GM12878 (cell line): ENCODE data around the gene OR52D1. TPM values are rescaled to one million over a fixed set of nuclear protein-coding genes. Genes with fewer than 3 reads are reported as not detected.

ENCODE experiments used
- ATAC-seq: fragments of 200-7000 bp; cut with Tn5 transposase; 3 replicates; pipeline ENCODE4 v1.9.1; 2020; ENCODE audit warnings: mild to moderate bottlenecking, moderate library complexity
- BruUV-seq: library from RNA; stranded (reverse); fragments of 400-500 nt; replicated peaks from 2 replicates; lab custom pipeline; 2021; lab: Mats Ljungman, UMichigan
- CTCF ChIA-PET: fragments of 300-600 bp; sonication (Branson Sonifier 250); formaldehyde crosslinking; extraction: SDS; loops from one replicate; lab custom pipeline; 2021; ENCODE audit warnings: inconsistent platforms; lab: Yijun Ruan, JAX
- POLR2A ChIA-PET: fragments of 350-600 bp; formaldehyde crosslinking; extraction: SDS; loops from one replicate; lab custom pipeline; 2021; ENCODE audit warnings: inconsistent platforms; lab: Charles Lee
- RAD21 ChIA-PET: fragments of 300-600 bp; sonication (Branson Sonifier 250); formaldehyde crosslinking; loops from one replicate; lab custom pipeline; 2023; ENCODE audit warnings: antibody characterized with exemption; ENCODE audit not compliant: unreplicated experiment; lab: Charles Lee
- SMC1A ChIA-PET: fragments of 300-600 bp; sonication (Branson Sonifier 250); formaldehyde crosslinking; loops from one replicate; lab custom pipeline; 2023; ENCODE audit not compliant: unreplicated experiment, uncharacterized antibody; lab: Charles Lee
- DNase-seq: peaks from one replicate; pipeline ENCODE4 v3.0.0-alpha.2; 2011; ENCODE audit warnings: low read depth, low spot score
- FAIRE-seq: peaks from 3 replicates; lab custom pipeline; 2011; peaks lifted over from hg19 to GRCh38; lab: Jason Lieb, UNC
- H2AFZ ChIP-seq: 2 replicates; pipeline ENCODE4 v1.6.0; 2011; ENCODE audit warnings: low read depth, low read length, control low read depth; ENCODE audit not compliant: control insufficient read depth
- H3K27ac ChIP-seq: 2 replicates; pipeline ENCODE4 v1.5.1; 2011; ENCODE audit warnings: control low read depth; ENCODE audit not compliant: control insufficient read depth, insufficient read depth
- H3K27me3 ChIP-seq, 2 experiments: replicated peaks in 1 of 2; 2 replicates each; pipeline versions ENCODE4 v1.6.0 to v1.6.1; 2011; ENCODE audit warnings: low read length in 1 of 2; ENCODE audit not compliant: control insufficient read depth in 2 of 2, insufficient read depth in 2 of 2
- H3K36me3 ChIP-seq, 2 experiments: 2 replicates each; pipeline ENCODE4 v1.5.1; 2011; ENCODE audit warnings: low read length in 1 of 2; ENCODE audit not compliant: control insufficient read depth in 2 of 2, insufficient read depth in 2 of 2
- H3K4me1 ChIP-seq: 2 replicates; pipeline ENCODE4 v1.6.1; 2011; ENCODE audit warnings: mild to moderate bottlenecking, low read length, moderate library complexity, mixed read lengths; ENCODE audit not compliant: control insufficient read depth, insufficient read depth
- H3K4me2 ChIP-seq: 2 replicates; pipeline ENCODE4 v1.6.0; 2011; ENCODE audit warnings: control low read depth; ENCODE audit not compliant: control insufficient read depth, insufficient read depth
- H3K4me3 ChIP-seq: fragments of 200-600 bp; sonication (generic); 2 replicates; pipeline ENCODE4 v1.5.1; 2016
- H3K79me2 ChIP-seq: 2 replicates; pipeline ENCODE4 v1.6.0; 2011; ENCODE audit warnings: low read length; ENCODE audit not compliant: control insufficient read depth, insufficient read depth
- H3K9ac ChIP-seq: 2 replicates; pipeline ENCODE4 v1.8.0; 2011; ENCODE audit warnings: low read length, control low read depth, mixed read lengths; ENCODE audit not compliant: control insufficient read depth, insufficient read depth
- H3K9me3 ChIP-seq: replicated peaks from 3 replicates; pipeline ENCODE4 v1.5.1; 2011; ENCODE audit warnings: mild to moderate bottlenecking, low read length; ENCODE audit not compliant: control insufficient read depth, insufficient read depth
- H4K20me1 ChIP-seq: 2 replicates; pipeline ENCODE4 v1.6.0; 2011; ENCODE audit not compliant: control insufficient read depth, insufficient read depth
- CBX3 ChIP-seq: fragments of 200-600 bp; sonication (generic); IDR thresholded peaks from 2 replicates; pipeline ENCODE4 v1.6.1; 2016; ENCODE audit warnings: low read depth, borderline replicate concordance
- CHD1 ChIP-seq: IDR thresholded peaks from 2 replicates; pipeline ENCODE4 v1.6.1; 2012; ENCODE audit warnings: low read depth, low read length, improper control_type of control experiment
- CHD2 ChIP-seq: IDR thresholded peaks from 2 replicates; pipeline ENCODE4 v1.6.1; 2011; ENCODE audit warnings: low read depth, low read length, improper control_type of control experiment, borderline replicate concordance
- LARP7 ChIP-seq: fragments of 450-650 bp; IDR thresholded peaks from 2 replicates; pipeline ENCODE4 v1.6.1; 2017; ENCODE audit warnings: mild to moderate bottlenecking
- MTA2 ChIP-seq: fragments of 450-650 bp; IDR thresholded peaks from 2 replicates; pipeline ENCODE4 v1.6.1; 2016; ENCODE audit warnings: low read depth, mild to moderate bottlenecking, moderate library complexity
- SMC3 ChIP-seq: IDR thresholded peaks from 2 replicates; pipeline ENCODE4 v1.6.1; 2011; ENCODE audit warnings: low read length, improper control_type of control experiment, borderline replicate concordance
- SPI1 ChIP-seq: IDR thresholded peaks from 2 replicates; pipeline ENCODE4 v1.6.1; 2011; ENCODE audit warnings: low read depth, mild to moderate bottlenecking, low read length, moderate library complexity, borderline replicate concordance; ENCODE audit not compliant: insufficient read depth
- WGBS: methylation state at CpG from one replicate; pipeline ENCODE4 v1.1.6; 2016; ENCODE audit warnings: low lambda C conversion rate; ENCODE audit not compliant: insufficient replicate concordance, insufficient coverage; ENCODE audit errors: missing lambda C conversion rate; 5-methylcytosine and 5-hydroxymethylcytosine counted together
- in situ Hi-C: fragments of 300-500 bp; cut with MboI; formaldehyde crosslinking; loops from 9 replicates; pipeline ENCODE4 v1.14.3; 2018; ENCODE audit warnings: mixed read lengths
- intact Hi-C: fragments of 100-400 bp; cut with micrococcal nuclease; formaldehyde crosslinking; loops from one replicate; pipeline ENCODE4 v1.14.2; 2022; ENCODE audit not compliant: unreplicated experiment
- polyA plus RNA-seq, 11 experiments: library from polyadenylated mRNA; depleted of rRNA in 4 of 11; unstranded in 6 of 11; stranded (reverse) in 5 of 11; fragments of >200 nt; fragmentation: Nextera tagmentation in 4 of 11; fragmentation: Illumina TruSeq in 1 of 11; extraction: Ambion mirVana in 4 of 11; extraction: Trizol in 1 of 11; gene quantifications; 1 replicate in 1 of 11; 2 replicates in 10 of 11; pipeline versions ENCODE4 v1.2.1 to v1.2.3, GENCODE V29; 2011 to 2016; ENCODE audit warnings: inconsistent platforms in 2 of 11, missing spikeins in 2 of 11, low read depth in 1 of 11
- total RNA-seq, 4 experiments: library from RNA; depleted of rRNA in 3 of 4; stranded (reverse); fragments of >200 nt in 3 of 4; fragmentation: Illumina TruSeq in 1 of 4; extraction: Trizol in 1 of 4; gene quantifications; 2 replicates each; pipeline versions ENCODE4 v1.2.1 to v1.2.3, GENCODE V29; 2013 to 2021

OR52D1 gene
- total and polyA plus RNA-seq, 10 of the 15 experiments (the other 5 are each of a cell fraction or from before 2014, with no cell fraction given), result not detected

DNA sequence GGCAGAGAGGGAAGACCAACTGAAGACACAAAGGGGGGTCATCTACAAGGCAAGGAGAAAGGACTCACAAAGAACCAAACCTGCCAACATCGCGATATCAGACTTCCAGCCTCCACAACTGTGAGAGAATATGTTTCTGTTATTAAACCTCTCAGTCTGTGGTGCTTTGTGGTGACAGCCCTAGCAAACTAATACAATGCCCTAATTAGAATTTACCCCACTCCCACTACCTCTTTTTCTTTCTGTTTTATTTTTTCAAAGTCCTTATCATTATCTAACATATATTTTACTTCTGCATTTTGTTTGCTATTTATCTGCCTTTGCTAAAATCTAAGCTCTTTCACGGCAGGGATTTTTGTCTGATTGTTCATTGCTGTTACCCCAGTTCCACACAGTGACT is 2.5 kb upstream of the OR52D1 start:
- RAD21 ChIA-PET, result interaction anchor here (0.9 to 1.3 kb wide), 2 partner anchors 15 to 19 kb away, joined by 3 to 4 read pairs; no protein-coding TSS in a partner anchor
- Histone ChIP-seq H2AFZ (no peak overlapping the region), H3K9me3 (no peaks in the 10 kb centered on the region), H3K36me3 (no peaks in the 10 kb centered on the region), H3K4me1 (no peaks in the 10 kb centered on the region)
- POLR2A ChIA-PET, result interaction anchor here (0.5 kb wide), 1 partner anchor 61 kb away, joined by 3 read pairs; no protein-coding TSS in a partner anchor
- TF ChIP-seq LARP7 (no peak), MTA2 (peak; percentile 56; the same call in 1 of the 2 replicates), SMC3 (no peak), SPI1 (peak; percentile 28; the same call in 1 of the 2 replicates), CBX3 (no peak)
- TF ChIP-seq, all 136 proteins: peak for 2
- Histone ChIP-seq H3K27me3 (no peaks in the 10 kb centered on the region; a peak in 1 of 4 replicates), H3K27ac (no peak overlapping the region), H4K20me1 (no peaks in the 10 kb centered on the region), H3K9ac (no peak overlapping the region), H3K79me2 (no peaks in the 10 kb centered on the region), H3K4me2 (no peak overlapping the region), H3K4me3 (no peak overlapping the region)
- FAIRE-seq, result no peak
- intact Hi-C loops (no loop called here), in situ Hi-C loops (no loop called here)
- DNase-seq, result no peak
- CTCF ChIA-PET, result interaction anchor here (0.7 to 1.4 kb wide), 2 partner anchors 10 to 233 kb away, joined by 3 to 4 read pairs; no protein-coding TSS in a partner anchor
- peak; percentile 57 for ATAC-seq
- no TSS peak for BruUV-seq
- SMC1A ChIA-PET, result interaction anchor here (0.8 to 1.2 kb wide), 3 partner anchors 14 to 20 kb away, joined by 3 to 4 read pairs (median 4); no protein-coding TSS in a partner anchor
- 65% methylated on average over 3 of the region's 3 CpGs for WGBS

DNA sequence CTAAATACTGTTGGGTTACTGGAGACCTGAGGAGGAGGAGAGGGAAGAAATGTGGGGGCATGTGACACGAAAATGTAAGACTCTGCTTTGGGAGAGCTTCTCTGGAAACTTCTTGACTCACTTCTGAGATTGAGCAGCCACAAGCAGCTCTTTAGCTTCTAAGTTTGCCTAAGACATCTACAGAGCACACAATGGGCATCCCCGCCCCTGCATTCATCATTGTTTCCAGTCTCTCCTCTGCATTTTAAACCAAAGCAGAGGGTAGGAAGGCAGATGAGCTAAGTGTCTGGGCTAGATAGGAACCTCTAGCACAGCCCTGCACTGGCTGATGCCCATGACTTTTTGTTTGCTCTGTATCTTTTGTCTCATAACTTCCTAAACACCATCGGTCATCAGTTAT is 2.1 kb upstream of the OR52D1 start:
- Histone ChIP-seq H3K4me2 (no peak overlapping the region), H3K27me3 (no peaks in the 10 kb centered on the region; a peak in 1 of 4 replicates), H2AFZ (no peak overlapping the region), H3K27ac (no peak overlapping the region), H3K4me1 (no peaks in the 10 kb centered on the region), H3K9ac (no peak overlapping the region), H3K9me3 (no peaks in the 10 kb centered on the region), H4K20me1 (no peaks in the 10 kb centered on the region), H3K4me3 (no peak overlapping the region), H3K79me2 (no peaks in the 10 kb centered on the region), H3K36me3 (no peaks in the 10 kb centered on the region)
- ATAC-seq (peak; percentile 59), DNase-seq (no peak), FAIRE-seq (no peak)
- RAD21 ChIA-PET, result interaction anchor here (0.9 to 1.3 kb wide), 2 partner anchors 14 to 18 kb away, joined by 3 to 4 read pairs; no protein-coding TSS in a partner anchor
- 13% methylated on average over 3 of the region's 3 CpGs for WGBS
- CTCF ChIA-PET, result interaction anchor here (1.4 kb wide), 1 partner anchor 10 kb away, joined by 4 read pairs; no protein-coding TSS in a partner anchor
- BruUV-seq, result no TSS peak
- intact Hi-C loops, result no loop called here
- in situ Hi-C loops, result no loop called here
- no peak for TF ChIP-seq CHD1
- no peak for TF ChIP-seq CHD2
- SMC1A ChIA-PET, result interaction anchor here (0.8 to 1.2 kb wide), 3 partner anchors 14 to 20 kb away, joined by 3 to 4 read pairs (median 4); no protein-coding TSS in a partner anchor
- POLR2A ChIA-PET, result interaction anchor here (0.5 kb wide), 1 partner anchor 61 kb away, joined by 3 read pairs; no protein-coding TSS in a partner anchor
